ENCODE data around the gene RUNX1. TPM values are rescaled to one million over a fixed set of nuclear protein-coding genes. Genes with fewer than 3 reads are reported as not detected.

Gene RUNX1
- total and polyA plus RNA-seq, 10 of the 15 experiments (the other 5 are each of a cell fraction or from before 2014, with no cell fraction given), result 0.90 to 15.2 (median 4.1) TPM

DNA sequence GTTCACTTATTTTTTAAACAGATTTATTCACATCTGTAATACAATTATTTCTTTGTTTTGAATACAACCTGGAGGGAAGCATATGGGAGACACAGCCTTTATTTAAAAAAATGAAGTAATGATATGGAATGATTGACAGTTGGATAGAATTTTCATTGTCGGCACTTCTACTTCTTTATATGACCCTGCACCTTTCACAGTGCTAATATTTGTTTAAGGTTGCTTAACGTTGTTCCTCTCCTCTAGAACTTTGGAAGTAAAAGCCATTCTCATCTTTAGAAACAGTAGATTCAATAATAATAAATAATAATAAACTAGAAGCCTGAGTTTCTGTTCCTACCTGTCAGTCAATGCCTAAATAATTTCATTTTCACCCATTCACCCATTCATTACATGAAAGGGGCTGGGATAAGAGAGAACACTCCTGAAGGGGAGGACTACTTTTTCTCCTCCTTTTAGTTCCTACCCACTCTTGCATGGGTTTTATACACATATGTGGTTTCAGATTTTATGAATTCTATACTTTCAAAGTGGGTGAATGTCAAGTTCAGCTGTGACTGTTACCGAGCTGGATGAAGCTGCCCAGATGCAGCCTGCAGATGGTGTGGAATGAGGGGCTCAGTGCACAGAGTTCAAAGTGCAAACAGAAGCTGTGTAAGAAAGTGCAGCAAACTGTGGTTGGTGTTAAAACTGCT, 9.4 kb downstream of the RUNX1 start:
- SMC1A ChIA-PET (ENCODE audit: uncharacterized antibody, unreplicated experiment), result interaction anchor here (0.7 kb wide), 1 partner anchor 212 kb away, joined by 3 read pairs; no protein-coding TSS in a partner anchor
- Histone ChIP-seq H3K27ac (ENCODE audit: control insufficient read depth, insufficient read depth) (no peak overlapping the region), H3K4me2 (ENCODE audit: control insufficient read depth, insufficient read depth) (no peak overlapping the region), H2AFZ (ENCODE audit: control insufficient read depth, low read depth, low read length) (no peak overlapping the region), H3K36me3 (ENCODE audit: control insufficient read depth in 2 of 2, insufficient read depth in 2 of 2, low read length in 1 of 2) (no peaks in the 10 kb centered on the region), H3K9me3 (replicated peaks; ENCODE audit: control insufficient read depth, insufficient read depth, low read length) (no peaks in the 10 kb centered on the region; the same call in 2 of the 3 replicates), H3K4me1 (ENCODE audit: control insufficient read depth, insufficient read depth, low read length) (peaks cover 49% of the 10 kb centered on the region), H3K79me2 (ENCODE audit: control insufficient read depth, insufficient read depth, low read length) (no peaks in the 10 kb centered on the region), H4K20me1 (ENCODE audit: control insufficient read depth, insufficient read depth) (no peaks in the 10 kb centered on the region), H3K4me3 (no peak overlapping the region), H3K27me3 (replicated peaks in 1 of 2; ENCODE audit: control insufficient read depth in 2 of 2, insufficient read depth in 2 of 2, low read length in 1 of 2) (peaks cover 0 to 1% of the 10 kb centered on the region in 2 experiments; a peak in 2 of 4 replicates), H3K9ac (ENCODE audit: control insufficient read depth, insufficient read depth, low read length) (no peak overlapping the region)
- BruUV-seq (replicated peaks), result no TSS peak
- no peak for ATAC-seq
- 45% methylated on average over 3 of the region's 3 CpGs for WGBS (ENCODE audit: insufficient coverage, insufficient replicate concordance, low lambda C conversion rate, missing lambda C conversion rate)
- no peak for DNase-seq (ENCODE audit: low read depth, low spot score)
- POLR2A ChIA-PET, result no interaction called here
- RAD21 ChIA-PET (ENCODE audit: unreplicated experiment), result no interaction called here
- CTCF ChIA-PET, result no interaction called here
- in situ Hi-C loops (cut with MboI) (no loop called here), intact Hi-C loops (cut with micrococcal nuclease; ENCODE audit: unreplicated experiment) (no loop called here)
- FAIRE-seq, result peak; percentile 41
- TF ChIP-seq CREM (IDR thresholded peaks at IDR 0.05; ENCODE audit: low read depth) (no peak), ZNF592 (IDR thresholded peaks at IDR 0.05) (no peak), NR2F1 (conservative IDR thresholded peaks at IDR 0.05) (no peak), HCFC1 (IDR thresholded peaks at IDR 0.05; ENCODE audit: low read length) (no peak), FOXM1 (IDR thresholded peaks at IDR 0.05; ENCODE audit: low read depth, low read length) (no peak), SPI1 (IDR thresholded peaks at IDR 0.05; ENCODE audit: borderline replicate concordance, insufficient read depth, low read depth, low read length) (no peak), HDGF (IDR thresholded peaks at IDR 0.05) (no peak), MAX (IDR thresholded peaks at IDR 0.05; ENCODE audit: low read depth, low read length) (no peak), MEF2A (IDR thresholded peaks at IDR 0.05; ENCODE audit: insufficient read depth, low read depth, low read length) (no peak), SREBF1 (IDR thresholded peaks at IDR 0.05; ENCODE audit: low read length) (no peak), EP300 (IDR thresholded peaks at IDR 0.05; ENCODE audit: borderline replicate concordance in 1 of 2, control insufficient read depth in 1 of 2, low read depth in 2 of 2, low read length in 2 of 2) (no peak), PAX8 (IDR thresholded peaks at IDR 0.05) (no peak)
- TF ChIP-seq, protein P1, sequence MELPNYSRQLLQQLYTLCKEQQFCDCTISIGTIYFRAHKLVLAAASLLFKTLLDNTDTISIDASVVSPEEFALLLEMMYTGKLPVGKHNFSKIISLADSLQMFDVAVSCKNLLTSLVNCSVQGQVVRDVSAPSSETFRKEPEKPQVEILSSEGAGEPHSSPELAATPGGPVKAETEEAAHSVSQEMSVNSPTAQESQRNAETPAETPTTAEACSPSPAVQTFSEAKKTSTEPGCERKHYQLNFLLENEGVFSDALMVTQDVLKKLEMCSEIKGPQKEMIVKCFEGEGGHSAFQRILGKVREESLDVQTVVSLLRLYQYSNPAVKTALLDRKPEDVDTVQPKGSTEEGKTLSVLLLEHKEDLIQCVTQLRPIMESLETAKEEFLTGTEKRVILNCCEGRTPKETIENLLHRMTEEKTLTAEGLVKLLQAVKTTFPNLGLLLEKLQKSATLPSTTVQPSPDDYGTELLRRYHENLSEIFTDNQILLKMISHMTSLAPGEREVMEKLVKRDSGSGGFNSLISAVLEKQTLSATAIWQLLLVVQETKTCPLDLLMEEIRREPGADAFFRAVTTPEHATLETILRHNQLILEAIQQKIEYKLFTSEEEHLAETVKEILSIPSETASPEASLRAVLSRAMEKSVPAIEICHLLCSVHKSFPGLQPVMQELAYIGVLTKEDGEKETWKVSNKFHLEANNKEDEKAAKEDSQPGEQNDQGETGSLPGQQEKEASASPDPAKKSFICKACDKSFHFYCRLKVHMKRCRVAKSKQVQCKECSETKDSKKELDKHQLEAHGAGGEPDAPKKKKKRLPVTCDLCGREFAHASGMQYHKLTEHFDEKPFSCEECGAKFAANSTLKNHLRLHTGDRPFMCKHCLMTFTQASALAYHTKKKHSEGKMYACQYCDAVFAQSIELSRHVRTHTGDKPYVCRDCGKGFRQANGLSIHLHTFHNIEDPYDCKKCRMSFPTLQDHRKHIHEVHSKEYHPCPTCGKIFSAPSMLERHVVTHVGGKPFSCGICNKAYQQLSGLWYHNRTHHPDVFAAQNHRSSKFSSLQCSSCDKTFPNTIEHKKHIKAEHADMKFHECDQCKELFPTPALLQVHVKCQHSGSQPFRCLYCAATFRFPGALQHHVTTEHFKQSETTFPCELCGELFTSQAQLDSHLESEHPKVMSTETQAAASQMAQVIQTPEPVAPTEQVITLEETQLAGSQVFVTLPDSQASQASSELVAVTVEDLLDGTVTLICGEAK (IDR thresholded peaks at IDR 0.05; ENCODE audit: borderline replicate concordance), result no peak
- TF ChIP-seq, protein P2, sequence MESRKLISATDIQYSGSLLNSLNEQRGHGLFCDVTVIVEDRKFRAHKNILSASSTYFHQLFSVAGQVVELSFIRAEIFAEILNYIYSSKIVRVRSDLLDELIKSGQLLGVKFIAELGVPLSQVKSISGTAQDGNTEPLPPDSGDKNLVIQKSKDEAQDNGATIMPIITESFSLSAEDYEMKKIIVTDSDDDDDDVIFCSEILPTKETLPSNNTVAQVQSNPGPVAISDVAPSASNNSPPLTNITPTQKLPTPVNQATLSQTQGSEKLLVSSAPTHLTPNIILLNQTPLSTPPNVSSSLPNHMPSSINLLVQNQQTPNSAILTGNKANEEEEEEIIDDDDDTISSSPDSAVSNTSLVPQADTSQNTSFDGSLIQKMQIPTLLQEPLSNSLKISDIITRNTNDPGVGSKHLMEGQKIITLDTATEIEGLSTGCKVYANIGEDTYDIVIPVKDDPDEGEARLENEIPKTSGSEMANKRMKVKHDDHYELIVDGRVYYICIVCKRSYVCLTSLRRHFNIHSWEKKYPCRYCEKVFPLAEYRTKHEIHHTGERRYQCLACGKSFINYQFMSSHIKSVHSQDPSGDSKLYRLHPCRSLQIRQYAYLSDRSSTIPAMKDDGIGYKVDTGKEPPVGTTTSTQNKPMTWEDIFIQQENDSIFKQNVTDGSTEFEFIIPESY (IDR thresholded peaks at IDR 0.05), result no peak

Data from GM12878 (cell line).